Measurements from ENCODE around the gene FUCA1. TPM values are rescaled to one million over a fixed set of nuclear protein-coding genes. Genes with fewer than 3 reads are reported as not detected.

The FUCA1 gene
- total RNA-seq, 1 donor from 2014 or later = 3.3 TPM

GRCh38 chr1:23824711-23825075, 43.4 kb downstream of the FUCA1 start:
- H3K36me3 Mint-ChIP-seq (ENCODE audit: low read depth) = peaks cover 2% of the 10 kb centered on the region
- H3K9me3 Mint-ChIP-seq = no peaks in the 10 kb centered on the region
- intact Hi-C loops (cut with micrococcal nuclease) = loop anchor here (5.0 kb wide), 1 partner anchor 93 kb away; no protein-coding TSS in a partner anchor
- DNase-seq (ENCODE audit: low spot score) = no peak
- H3K27me3 Mint-ChIP-seq (ENCODE audit: low read depth) = no peaks in the 10 kb centered on the region
- peak overlapping the region; percentile 93 for H3K4me3 Mint-ChIP-seq (ENCODE audit: low read depth)
- H3K27ac Mint-ChIP-seq = peak overlapping the region; percentile 91
- H3K4me1 Mint-ChIP-seq (ENCODE audit: low read depth) = peaks cover 16% of the 10 kb centered on the region

- Mint-ChIP-seq H3K9me3 (no peaks in the 10 kb centered on the region), H3K4me1 (ENCODE audit: low read depth) (peaks cover 16% of the 10 kb centered on the region), H3K27ac (peak overlapping the region; percentile 38), H3K4me3 (ENCODE audit: low read depth) (peak overlapping the region; percentile 93), H3K36me3 (ENCODE audit: low read depth) (peaks cover 2% of the 10 kb centered on the region), H3K27me3 (ENCODE audit: low read depth) (no peaks in the 10 kb centered on the region)
- intact Hi-C loops (cut with micrococcal nuclease) = no loop called here
- no peak for DNase-seq (ENCODE audit: low spot score)
These were observed 44.3 kb downstream of the FUCA1 start for GRCh38 chr1:23823767-23824166.

- Mint-ChIP-seq H3K4me3 (ENCODE audit: low read depth) (no peak overlapping the region), H3K36me3 (ENCODE audit: low read depth) (peaks cover 7% of the 10 kb centered on the region), H3K4me1 (ENCODE audit: low read depth) (no peaks in the 10 kb centered on the region), H3K9me3 (no peaks in the 10 kb centered on the region), H3K27ac (no peak overlapping the region), H3K27me3 (ENCODE audit: low read depth) (no peaks in the 10 kb centered on the region)
- DNase-seq (ENCODE audit: low spot score) = no peak
- intact Hi-C loops (cut with micrococcal nuclease) = no loop called here
These were observed 50.5 kb downstream of the FUCA1 start for GRCh38 chr1:23817633-23818032.

GRCh38 chr1:23816906-23817305, 51.2 kb downstream of the FUCA1 start:
- Mint-ChIP-seq H3K27ac (no peak overlapping the region), H3K36me3 (ENCODE audit: low read depth) (peaks cover 10% of the 10 kb centered on the region), H3K9me3 (no peaks in the 10 kb centered on the region), H3K27me3 (ENCODE audit: low read depth) (no peaks in the 10 kb centered on the region), H3K4me3 (ENCODE audit: low read depth) (no peak overlapping the region), H3K4me1 (ENCODE audit: low read depth) (no peaks in the 10 kb centered on the region)
- DNase-seq (ENCODE audit: low spot score) = no peak
- intact Hi-C loops (cut with micrococcal nuclease) = no loop called here

- peaks cover 12% of the 10 kb centered on the region for H3K36me3 Mint-ChIP-seq (ENCODE audit: low read depth)
- intact Hi-C loops (cut with micrococcal nuclease) = no loop called here
- DNase-seq (ENCODE audit: low spot score) = no peak
- no peaks in the 10 kb centered on the region for H3K4me1 Mint-ChIP-seq (ENCODE audit: low read depth)
- no peak overlapping the region for H3K4me3 Mint-ChIP-seq (ENCODE audit: low read depth)
- H3K9me3 Mint-ChIP-seq = no peaks in the 10 kb centered on the region
- H3K27me3 Mint-ChIP-seq (ENCODE audit: low read depth) = no peaks in the 10 kb centered on the region
- no peak overlapping the region for H3K27ac Mint-ChIP-seq
These were observed 51.7 kb downstream of the FUCA1 start for GRCh38 chr1:23816361-23816760.

- Mint-ChIP-seq H3K36me3 (ENCODE audit: low read depth) (peaks cover 17% of the 10 kb centered on the region), H3K9me3 (no peaks in the 10 kb centered on the region), H3K27ac (no peak overlapping the region), H3K4me3 (ENCODE audit: low read depth) (no peak overlapping the region), H3K27me3 (ENCODE audit: low read depth) (no peaks in the 10 kb centered on the region), H3K4me1 (ENCODE audit: low read depth) (peaks cover 2% of the 10 kb centered on the region)
- intact Hi-C loops (cut with micrococcal nuclease) = no loop called here
- DNase-seq (ENCODE audit: low spot score) = no peak
These were observed 54.1 kb downstream of the FUCA1 start for GRCh38 chr1:23814016-23814415.

GRCh38 chr1:23810818-23811540, 57.1 kb downstream of the FUCA1 start:
- no peak overlapping the region for H3K4me3 Mint-ChIP-seq (ENCODE audit: low read depth)
- peaks cover 3% of the 10 kb centered on the region for H3K4me1 Mint-ChIP-seq (ENCODE audit: low read depth)
- no peak overlapping the region for H3K27ac Mint-ChIP-seq
- H3K27me3 Mint-ChIP-seq (ENCODE audit: low read depth) = no peaks in the 10 kb centered on the region
- peaks cover 17% of the 10 kb centered on the region for H3K36me3 Mint-ChIP-seq (ENCODE audit: low read depth)
- intact Hi-C loops (cut with micrococcal nuclease) = loop anchor here (1.0 kb wide), 1 partner anchor 106 kb away; no protein-coding TSS in a partner anchor
- DNase-seq (ENCODE audit: low spot score) = peak; percentile 53
- no peaks in the 10 kb centered on the region for H3K9me3 Mint-ChIP-seq

- H3K36me3 Mint-ChIP-seq (ENCODE audit: low read depth) = peaks cover 15% of the 10 kb centered on the region
- H3K27ac Mint-ChIP-seq = no peak overlapping the region
- H3K27me3 Mint-ChIP-seq (ENCODE audit: low read depth) = no peaks in the 10 kb centered on the region
- peak; percentile 75 for DNase-seq (ENCODE audit: low spot score)
- no peak overlapping the region for H3K4me3 Mint-ChIP-seq (ENCODE audit: low read depth)
- peaks cover 3% of the 10 kb centered on the region for H3K4me1 Mint-ChIP-seq (ENCODE audit: low read depth)
- intact Hi-C loops (cut with micrococcal nuclease) = loop anchor here (1.0 to 10.0 kb wide), 4 partner anchors 59 to 219 kb away; partner anchors contain the start of gene FUCA1
- H3K9me3 Mint-ChIP-seq = no peaks in the 10 kb centered on the region
These were observed 58.3 kb downstream of the FUCA1 start for GRCh38 chr1:23809751-23810171.

GRCh38 chr1:23807453-23807852, 60.6 kb downstream of the FUCA1 start:
- intact Hi-C loops (cut with micrococcal nuclease) = loop anchor here (10.0 kb wide), 1 partner anchor 167 kb away; no protein-coding TSS in a partner anchor
- Mint-ChIP-seq H3K4me1 (ENCODE audit: low read depth) (peaks cover 3% of the 10 kb centered on the region), H3K27me3 (ENCODE audit: low read depth) (no peaks in the 10 kb centered on the region), H3K4me3 (ENCODE audit: low read depth) (no peak overlapping the region), H3K27ac (no peak overlapping the region), H3K36me3 (ENCODE audit: low read depth) (peaks cover 17% of the 10 kb centered on the region), H3K9me3 (no peaks in the 10 kb centered on the region)
- no peak for DNase-seq (ENCODE audit: low spot score)

- Mint-ChIP-seq H3K9me3 (no peaks in the 10 kb centered on the region), H3K4me1 (ENCODE audit: low read depth) (peaks cover 7% of the 10 kb centered on the region), H3K27ac (no peak overlapping the region), H3K4me3 (ENCODE audit: low read depth) (no peak overlapping the region), H3K36me3 (ENCODE audit: low read depth) (peaks cover 14% of the 10 kb centered on the region), H3K27me3 (ENCODE audit: low read depth) (no peaks in the 10 kb centered on the region)
- intact Hi-C loops (cut with micrococcal nuclease) = loop anchor here (10.0 kb wide), 1 partner anchor 169 kb away; no protein-coding TSS in a partner anchor
- DNase-seq (ENCODE audit: low spot score) = no peak
These were observed 61.8 kb downstream of the FUCA1 start for GRCh38 chr1:23806280-23806679.

GRCh38 chr1:23805025-23805424, 63.1 kb downstream of the FUCA1 start:
- DNase-seq (ENCODE audit: low spot score) = no peak
- H3K9me3 Mint-ChIP-seq = no peaks in the 10 kb centered on the region
- H3K4me1 Mint-ChIP-seq (ENCODE audit: low read depth) = peaks cover 8% of the 10 kb centered on the region
- H3K27me3 Mint-ChIP-seq (ENCODE audit: low read depth) = no peaks in the 10 kb centered on the region
- H3K36me3 Mint-ChIP-seq (ENCODE audit: low read depth) = peaks cover 9% of the 10 kb centered on the region
- intact Hi-C loops (cut with micrococcal nuclease) = loop anchor here (10.0 kb wide), 1 partner anchor 170 kb away; no protein-coding TSS in a partner anchor
- H3K4me3 Mint-ChIP-seq (ENCODE audit: low read depth) = no peak overlapping the region
- no peak overlapping the region for H3K27ac Mint-ChIP-seq

GRCh38 chr1:23804183-23804835, 63.8 kb downstream of the FUCA1 start:
- no peaks in the 10 kb centered on the region for H3K9me3 Mint-ChIP-seq
- H3K36me3 Mint-ChIP-seq (ENCODE audit: low read depth) = peaks cover 13% of the 10 kb centered on the region
- no peak for DNase-seq (ENCODE audit: low spot score)
- H3K4me1 Mint-ChIP-seq (ENCODE audit: low read depth) = peaks cover 9% of the 10 kb centered on the region
- no peak overlapping the region for H3K27ac Mint-ChIP-seq
- intact Hi-C loops (cut with micrococcal nuclease) = loop anchor here (10.0 kb wide), 1 partner anchor 170 kb away; no protein-coding TSS in a partner anchor
- H3K4me3 Mint-ChIP-seq (ENCODE audit: low read depth) = no peak overlapping the region
- no peaks in the 10 kb centered on the region for H3K27me3 Mint-ChIP-seq (ENCODE audit: low read depth)

- DNase-seq (ENCODE audit: low spot score) = no peak
- Mint-ChIP-seq H3K27me3 (ENCODE audit: low read depth) (no peaks in the 10 kb centered on the region), H3K36me3 (ENCODE audit: low read depth) (peaks cover 16% of the 10 kb centered on the region), H3K27ac (peak overlapping the region; percentile 24), H3K4me3 (ENCODE audit: low read depth) (no peak overlapping the region), H3K9me3 (no peaks in the 10 kb centered on the region), H3K4me1 (ENCODE audit: low read depth) (peaks cover 12% of the 10 kb centered on the region)
- intact Hi-C loops (cut with micrococcal nuclease) = loop anchor here (10.0 kb wide), 1 partner anchor 171 kb away; no protein-coding TSS in a partner anchor
These were observed 64.4 kb downstream of the FUCA1 start for GRCh38 chr1:23803674-23804073.

All from activated T-helper 2 cell treated with anti-CD3 and anti-CD28 coated beads, Interferon-gamma antibody, Interleukin-2, Interleukin-4, amounts not matched to agents 10 μg/mL and 5 μg/mL and 100 μg/mL, durations not matched to agents 14 hours and 24 hours and 36 hours (primary cell).